ENCODE measurements around the gene IRX4.

GRCh38 chr5:1845696-1846095, 37.0 kb downstream of the IRX4 start:
- TF ChIP-seq ZNF8 (CRISPR knock-in tag; IDR thresholded peaks at IDR 0.05) (no peak), ZFP30 (CRISPR knock-in tag; IDR thresholded peaks at IDR 0.05) (no peak), SNAI2 (CRISPR knock-in tag; IDR thresholded peaks at IDR 0.05) (no peak)
